Measurements from ENCODE around the gene PRDM10. TPM values are rescaled to one million over a fixed set of nuclear protein-coding genes. Genes with fewer than 3 reads are reported as not detected.
A peak's percentile ranks its signal among the peaks of the same experiment; 100 is the strongest.

Gene PRDM10
- polyA plus RNA-seq, 1 donor: 8.8 TPM

GRCh38 chr11:129911298-129911697, 91.3 kb downstream of the PRDM10 start:
- H3K27me3 ChIP-seq (ENCODE audit: control insufficient read depth, insufficient read depth, low read length): no peaks in the 10 kb centered on the region
- H3K27ac ChIP-seq (ENCODE audit: low read length): no peak overlapping the region
- no peaks in the 10 kb centered on the region for H3K4me1 ChIP-seq (ENCODE audit: control insufficient read depth, insufficient read depth, low read length)
- no peaks in the 10 kb centered on the region for H3K9me3 ChIP-seq (ENCODE audit: control insufficient read depth, low read depth, low read length)
- peaks cover 49% of the 10 kb centered on the region for H3K36me3 ChIP-seq (ENCODE audit: control insufficient read depth, insufficient read depth, low read length)
- DNase-seq: peak in 1 of 2 donors; percentile 13
- WGBS (ENCODE audit: insufficient coverage, low lambda C conversion rate): no CpG with 5 or more reads among the region's 3 CpGs
- H3K4me3 ChIP-seq (ENCODE audit: low read length): no peak overlapping the region

GRCh38 chr11:129910360-129910759, 92.3 kb downstream of the PRDM10 start:
- Histone ChIP-seq H3K4me1 (ENCODE audit: control insufficient read depth, insufficient read depth, low read length) (no peaks in the 10 kb centered on the region), H3K36me3 (ENCODE audit: control insufficient read depth, insufficient read depth, low read length) (peaks cover 47% of the 10 kb centered on the region), H3K4me3 (ENCODE audit: low read length) (no peak overlapping the region), H3K9me3 (ENCODE audit: control insufficient read depth, low read depth, low read length) (no peaks in the 10 kb centered on the region), H3K27me3 (ENCODE audit: control insufficient read depth, insufficient read depth, low read length) (no peaks in the 10 kb centered on the region), H3K27ac (ENCODE audit: low read length) (no peak overlapping the region)
- WGBS (ENCODE audit: insufficient coverage, low lambda C conversion rate): no CpG with 5 or more reads among the region's 7 CpGs
- DNase-seq: no peak

GRCh38 chr11:129905402-129905801, 97.2 kb downstream of the PRDM10 start:
- Histone ChIP-seq H3K36me3 (ENCODE audit: control insufficient read depth, insufficient read depth, low read length) (peaks cover 47% of the 10 kb centered on the region), H3K27ac (ENCODE audit: low read length) (no peak overlapping the region), H3K27me3 (ENCODE audit: control insufficient read depth, insufficient read depth, low read length) (no peaks in the 10 kb centered on the region), H3K4me1 (ENCODE audit: control insufficient read depth, insufficient read depth, low read length) (no peaks in the 10 kb centered on the region), H3K9me3 (ENCODE audit: control insufficient read depth, low read depth, low read length) (no peaks in the 10 kb centered on the region), H3K4me3 (ENCODE audit: low read length) (no peak overlapping the region)
- WGBS (ENCODE audit: insufficient coverage, low lambda C conversion rate): no CpG with 5 or more reads among the region's 8 CpGs
- DNase-seq: no peak

- DNase-seq: no peak
- 67% methylated on average over 3 of the region's 9 CpGs for WGBS (ENCODE audit: insufficient coverage, low lambda C conversion rate)
- Histone ChIP-seq H3K9me3 (ENCODE audit: control insufficient read depth, low read depth, low read length) (no peaks in the 10 kb centered on the region), H3K4me3 (ENCODE audit: low read length) (peak overlapping the region; percentile 86), H3K4me1 (ENCODE audit: control insufficient read depth, insufficient read depth, low read length) (no peaks in the 10 kb centered on the region), H3K27me3 (ENCODE audit: control insufficient read depth, insufficient read depth, low read length) (no peaks in the 10 kb centered on the region), H3K36me3 (ENCODE audit: control insufficient read depth, insufficient read depth, low read length) (peaks cover 16% of the 10 kb centered on the region), H3K27ac (ENCODE audit: low read length) (no peak overlapping the region)
Measured at GRCh38 chr11:129896062-129896461, 106.6 kb downstream of the PRDM10 start.

- H3K36me3 ChIP-seq (ENCODE audit: control insufficient read depth, insufficient read depth, low read length): peaks cover 21% of the 10 kb centered on the region
- 0% methylated on average over 1 of the region's 77 CpGs for WGBS (ENCODE audit: insufficient coverage, low lambda C conversion rate)
- peak within 1 kb of the TSS; percentile 86 for H3K4me3 ChIP-seq (ENCODE audit: low read length)
- H3K9me3 ChIP-seq (ENCODE audit: control insufficient read depth, low read depth, low read length): no peaks in the 10 kb centered on the region
- no peaks in the 10 kb centered on the region for H3K4me1 ChIP-seq (ENCODE audit: control insufficient read depth, insufficient read depth, low read length)
- no peaks in the 10 kb centered on the region for H3K27me3 ChIP-seq (ENCODE audit: control insufficient read depth, insufficient read depth, low read length)
- peak within 1 kb of the TSS; percentile 74 for H3K27ac ChIP-seq (ENCODE audit: low read length)
- DNase-seq: peak; percentile 69 to 80
Measured at GRCh38 chr11:129895126-129896041, 107.3 kb downstream of the PRDM10 start, which contains the start of gene NFRKB. Gene NFRKB, minus strand, starts transcription at chr11:129895578. Its CDS starts 2,729 bp downstream, at chr11:129892849.

- Histone ChIP-seq H3K4me1 (ENCODE audit: control insufficient read depth, insufficient read depth, low read length) (no peaks in the 10 kb centered on the region), H3K9me3 (ENCODE audit: control insufficient read depth, low read depth, low read length) (no peaks in the 10 kb centered on the region), H3K27me3 (ENCODE audit: control insufficient read depth, insufficient read depth, low read length) (no peaks in the 10 kb centered on the region), H3K27ac (ENCODE audit: low read length) (peak overlapping the region; percentile 74), H3K4me3 (ENCODE audit: low read length) (peak overlapping the region; percentile 86), H3K36me3 (ENCODE audit: control insufficient read depth, insufficient read depth, low read length) (peaks cover 27% of the 10 kb centered on the region)
- WGBS (ENCODE audit: insufficient coverage, low lambda C conversion rate): no CpG with 5 or more reads among the region's 13 CpGs
- DNase-seq: peak in 1 of 2 donors; percentile 54
Measured at GRCh38 chr11:129894278-129895125, 108.1 kb downstream of the PRDM10 start.

GRCh38 chr11:129888451-129888850, 114.2 kb downstream of the PRDM10 start:
- H3K4me1 ChIP-seq (ENCODE audit: control insufficient read depth, insufficient read depth, low read length): no peaks in the 10 kb centered on the region
- no peaks in the 10 kb centered on the region for H3K9me3 ChIP-seq (ENCODE audit: control insufficient read depth, low read depth, low read length)
- no CpG with 5 or more reads among the region's 5 CpGs for WGBS (ENCODE audit: insufficient coverage, low lambda C conversion rate)
- H3K4me3 ChIP-seq (ENCODE audit: low read length): no peak overlapping the region
- DNase-seq: no peak
- H3K27me3 ChIP-seq (ENCODE audit: control insufficient read depth, insufficient read depth, low read length): no peaks in the 10 kb centered on the region
- no peak overlapping the region for H3K27ac ChIP-seq (ENCODE audit: low read length)
- peaks cover 81% of the 10 kb centered on the region for H3K36me3 ChIP-seq (ENCODE audit: control insufficient read depth, insufficient read depth, low read length)

- Histone ChIP-seq H3K4me3 (ENCODE audit: low read length) (no peak overlapping the region), H3K4me1 (ENCODE audit: control insufficient read depth, insufficient read depth, low read length) (no peaks in the 10 kb centered on the region), H3K27me3 (ENCODE audit: control insufficient read depth, insufficient read depth, low read length) (no peaks in the 10 kb centered on the region), H3K27ac (ENCODE audit: low read length) (no peak overlapping the region), H3K36me3 (ENCODE audit: control insufficient read depth, insufficient read depth, low read length) (peaks cover 91% of the 10 kb centered on the region), H3K9me3 (ENCODE audit: control insufficient read depth, low read depth, low read length) (no peaks in the 10 kb centered on the region)
- no CpG with 5 or more reads among the region's 12 CpGs for WGBS (ENCODE audit: insufficient coverage, low lambda C conversion rate)
- DNase-seq: no peak
Measured at GRCh38 chr11:129885381-129885780, 117.3 kb downstream of the PRDM10 start.

GRCh38 chr11:129884581-129884980, 118.1 kb downstream of the PRDM10 start:
- Histone ChIP-seq H3K27ac (ENCODE audit: low read length) (no peak overlapping the region), H3K4me1 (ENCODE audit: control insufficient read depth, insufficient read depth, low read length) (no peaks in the 10 kb centered on the region), H3K9me3 (ENCODE audit: control insufficient read depth, low read depth, low read length) (no peaks in the 10 kb centered on the region), H3K36me3 (ENCODE audit: control insufficient read depth, insufficient read depth, low read length) (peaks cover 92% of the 10 kb centered on the region), H3K4me3 (ENCODE audit: low read length) (no peak overlapping the region), H3K27me3 (ENCODE audit: control insufficient read depth, insufficient read depth, low read length) (no peaks in the 10 kb centered on the region)
- WGBS (ENCODE audit: insufficient coverage, low lambda C conversion rate): no CpG with 5 or more reads among the region's 8 CpGs
- DNase-seq: no peak

- H3K4me3 ChIP-seq (ENCODE audit: low read length): no peak overlapping the region
- H3K9me3 ChIP-seq (ENCODE audit: control insufficient read depth, low read depth, low read length): no peaks in the 10 kb centered on the region
- peaks cover 96% of the 10 kb centered on the region for H3K36me3 ChIP-seq (ENCODE audit: control insufficient read depth, insufficient read depth, low read length)
- H3K4me1 ChIP-seq (ENCODE audit: control insufficient read depth, insufficient read depth, low read length): no peaks in the 10 kb centered on the region
- WGBS (ENCODE audit: insufficient coverage, low lambda C conversion rate): 86% methylated on average over 1 of the region's 9 CpGs
- H3K27me3 ChIP-seq (ENCODE audit: control insufficient read depth, insufficient read depth, low read length): no peaks in the 10 kb centered on the region
- DNase-seq: no peak
- H3K27ac ChIP-seq (ENCODE audit: low read length): no peak overlapping the region
Measured at GRCh38 chr11:129881570-129882170, 121.0 kb downstream of the PRDM10 start.

Measured in large intestine (tissue), 3 donors.